Gastroesophageal sphincter (tissue), 4 donors: ENCODE results near the gene UGT3A2. TPM values are rescaled to one million over a fixed set of nuclear protein-coding genes. Genes with fewer than 3 reads are reported as not detected.

Experiments used
- ATAC-seq: fragments of 150-250 bp; one replicate; pipeline ENCODE4 v1.9.1; 2016; ENCODE audit warnings: mild to moderate bottlenecking, moderate library complexity
- H3K27ac ChIP-seq, 4 donors: fragments of 200-600 bp; sonication (generic) in 3 of 4; 1 replicate in 3 of 4; 2 replicates in 1 of 4; pipeline ENCODE4 v1.5.1; 2016 to 2019
- H3K27me3 ChIP-seq: fragments of 200-600 bp; sonication (generic); one replicate; pipeline ENCODE4 v1.5.1; 2019
- H3K36me3 ChIP-seq, 2 donors: fragments of 200-600 bp; sonication (generic); one replicate each; pipeline ENCODE4 v1.5.1; 2019; ENCODE audit warnings: control low read depth in 1 of 2
- H3K4me1 ChIP-seq, 3 donors: fragments of 200-600 bp; sonication (generic); 1 replicate in 2 of 3; 2 replicates in 1 of 3; pipeline ENCODE4 v1.5.1; 2016 to 2019; ENCODE audit warnings: control low read depth in 2 of 3
- H3K4me3 ChIP-seq, 2 donors: fragments of 200-600 bp; sonication (generic); one replicate each; pipeline ENCODE4 v1.5.1; 2019; ENCODE audit warnings: mild to moderate bottlenecking in 1 of 2, moderate library complexity in 1 of 2
- H3K9me3 ChIP-seq, 3 donors: fragments of 200-600 bp; sonication (generic); one replicate each; pipeline ENCODE4 v1.5.1; 2017 to 2019; ENCODE audit warnings: control low read depth in 2 of 3
- EP300 ChIP-seq: sonication (generic); formaldehyde crosslinking; IDR thresholded peaks from one replicate; pipeline ENCODE4 v1.6.1; 2017; ENCODE audit warnings: antibody characterized with exemption, mild to moderate bottlenecking
- POLR2A ChIP-seq, 2 donors: fragments of 450-650 bp; IDR thresholded peaks; one replicate each; pipeline ENCODE4 v1.6.1; 2017; ENCODE audit warnings: antibody characterized with exemption in 2 of 2, mild to moderate bottlenecking in 2 of 2, moderate library complexity in 1 of 2
- POLR2AphosphoS5 ChIP-seq: sonication (generic); formaldehyde crosslinking; IDR thresholded peaks from one replicate; pipeline ENCODE4 v1.6.1; 2017; ENCODE audit warnings: antibody characterized with exemption
- WGBS, 2 donors: methylation state at CpG; one replicate each; pipeline ENCODE4 v1.1.5; 2018; ENCODE audit warnings: low coverage in 1 of 2; 5-methylcytosine and 5-hydroxymethylcytosine counted together
- total RNA-seq, 4 donors: library from RNA; depleted of rRNA; stranded (reverse); fragments of >200 nt; gene quantifications; one replicate each; pipeline ENCODE4 v1.1.0, GENCODE V29; 2016
- TF ChIP-seq, protein P1 (sequence below), 4 experiments: fragments of 200-600 bp in 2 of 4; fragments of 450-650 bp in 2 of 4; sonication (generic) in 1 of 4; IDR thresholded peaks; one replicate each; pipeline ENCODE4 v1.5.1; 2017 to 2019; ENCODE audit warnings: antibody characterized with exemption in 4 of 4, mild to moderate bottlenecking in 2 of 4, moderate library complexity in 2 of 4

Gene UGT3A2
- total RNA-seq, 4 donors from 2014 or later, result not detected

DNA sequence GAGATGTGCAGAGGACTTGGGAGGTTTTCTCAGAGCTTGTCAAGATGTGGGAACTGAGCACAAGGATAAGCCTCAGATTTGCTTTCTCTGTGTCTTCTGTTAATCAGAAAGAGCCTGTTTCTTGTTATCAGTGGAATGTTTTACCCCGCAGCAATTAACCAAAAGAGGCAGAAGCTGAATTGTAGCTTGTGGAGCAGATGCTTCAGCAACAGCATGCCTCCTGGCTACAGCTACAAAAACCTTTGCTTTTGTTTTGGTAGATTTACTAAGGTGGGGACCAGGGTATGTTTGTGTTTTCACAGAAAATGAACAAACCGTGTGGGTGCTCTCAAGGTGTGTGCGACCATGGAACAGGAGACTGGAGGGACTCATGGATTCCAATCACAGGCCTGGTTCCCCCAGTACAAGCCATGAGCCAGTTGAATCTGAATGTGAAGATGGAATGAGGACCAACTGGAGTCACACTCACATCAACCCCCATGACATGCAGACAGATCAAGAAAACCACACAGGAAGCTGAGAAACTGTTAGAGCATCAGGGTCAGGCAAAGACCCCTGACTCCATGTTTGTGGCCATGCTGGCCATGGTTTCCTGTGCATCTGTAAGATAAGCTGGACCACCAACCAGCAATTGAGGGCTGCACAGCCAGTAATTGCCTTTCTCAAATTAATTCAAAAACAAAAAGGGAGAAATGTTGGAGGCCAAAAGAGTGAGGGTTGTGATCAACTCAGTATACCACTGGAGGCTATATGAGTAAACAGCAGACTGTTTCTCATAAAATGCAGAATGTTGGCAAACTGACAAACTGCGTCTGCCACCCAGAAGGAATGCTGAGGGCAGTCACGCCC, 6.9 kb downstream of the UGT3A2 start:
- H3K27me3 ChIP-seq, result peaks cover 3% of the 10 kb centered on the region
- ATAC-seq, result no peak
- H3K36me3 ChIP-seq, result no peaks in the 10 kb centered on the region
- TF ChIP-seq, protein P1, sequence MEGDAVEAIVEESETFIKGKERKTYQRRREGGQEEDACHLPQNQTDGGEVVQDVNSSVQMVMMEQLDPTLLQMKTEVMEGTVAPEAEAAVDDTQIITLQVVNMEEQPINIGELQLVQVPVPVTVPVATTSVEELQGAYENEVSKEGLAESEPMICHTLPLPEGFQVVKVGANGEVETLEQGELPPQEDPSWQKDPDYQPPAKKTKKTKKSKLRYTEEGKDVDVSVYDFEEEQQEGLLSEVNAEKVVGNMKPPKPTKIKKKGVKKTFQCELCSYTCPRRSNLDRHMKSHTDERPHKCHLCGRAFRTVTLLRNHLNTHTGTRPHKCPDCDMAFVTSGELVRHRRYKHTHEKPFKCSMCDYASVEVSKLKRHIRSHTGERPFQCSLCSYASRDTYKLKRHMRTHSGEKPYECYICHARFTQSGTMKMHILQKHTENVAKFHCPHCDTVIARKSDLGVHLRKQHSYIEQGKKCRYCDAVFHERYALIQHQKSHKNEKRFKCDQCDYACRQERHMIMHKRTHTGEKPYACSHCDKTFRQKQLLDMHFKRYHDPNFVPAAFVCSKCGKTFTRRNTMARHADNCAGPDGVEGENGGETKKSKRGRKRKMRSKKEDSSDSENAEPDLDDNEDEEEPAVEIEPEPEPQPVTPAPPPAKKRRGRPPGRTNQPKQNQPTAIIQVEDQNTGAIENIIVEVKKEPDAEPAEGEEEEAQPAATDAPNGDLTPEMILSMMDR (IDR thresholded peaks at IDR 0.05), result no peak
- TF ChIP-seq POLR2A (IDR thresholded peaks at IDR 0.05) (no peak), POLR2AphosphoS5 (no peak), EP300 (no peak)
- no peaks in the 10 kb centered on the region for H3K9me3 ChIP-seq
- peaks cover 0 to 8% (median 0%) of the 10 kb centered on the region in 3 donors for H3K4me1 ChIP-seq
- H3K4me3 ChIP-seq, result no peak overlapping the region
- 62 to 72% methylated on average over 2 to 4 of the region's 5 CpGs for WGBS, 2 donors
- H3K27ac ChIP-seq, result no peak overlapping the region

DNA sequence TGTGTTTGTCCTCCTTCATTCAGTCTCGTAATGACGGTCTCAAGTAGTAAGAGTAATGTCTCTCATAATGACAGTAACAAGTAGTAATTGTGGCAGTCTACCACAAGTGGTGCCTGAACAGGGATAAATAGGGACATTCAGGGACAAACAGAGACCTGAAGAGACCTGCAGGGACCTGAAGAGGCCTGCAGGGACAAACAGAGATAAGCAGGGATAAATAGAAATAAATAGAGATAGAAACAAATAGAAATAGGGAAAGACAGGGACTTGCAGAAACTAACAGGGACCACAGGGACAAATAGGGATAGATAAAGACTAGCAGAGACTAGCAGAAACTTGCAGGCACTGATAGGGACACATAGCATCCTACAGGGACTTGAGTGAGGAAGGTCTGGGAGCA, 7.9 kb downstream of the UGT3A2 start:
- Histone ChIP-seq H3K36me3 (no peaks in the 10 kb centered on the region), H3K4me3 (no peak overlapping the region), H3K27me3 (no peaks in the 10 kb centered on the region), H3K27ac (no peak overlapping the region), H3K9me3 (no peaks in the 10 kb centered on the region), H3K4me1 (peaks cover 0 to 8% (median 0%) of the 10 kb centered on the region in 3 donors)
- TF ChIP-seq POLR2AphosphoS5, result no peak
- TF ChIP-seq, protein P1 (IDR thresholded peaks at IDR 0.05), result no peak
- TF ChIP-seq EP300, result no peak
- no peak for TF ChIP-seq POLR2A (IDR thresholded peaks at IDR 0.05)
- WGBS, 2 donors, result 90 to 100% methylated on average over 1 to 2 of the region's 2 CpGs
- no peak for ATAC-seq

DNA sequence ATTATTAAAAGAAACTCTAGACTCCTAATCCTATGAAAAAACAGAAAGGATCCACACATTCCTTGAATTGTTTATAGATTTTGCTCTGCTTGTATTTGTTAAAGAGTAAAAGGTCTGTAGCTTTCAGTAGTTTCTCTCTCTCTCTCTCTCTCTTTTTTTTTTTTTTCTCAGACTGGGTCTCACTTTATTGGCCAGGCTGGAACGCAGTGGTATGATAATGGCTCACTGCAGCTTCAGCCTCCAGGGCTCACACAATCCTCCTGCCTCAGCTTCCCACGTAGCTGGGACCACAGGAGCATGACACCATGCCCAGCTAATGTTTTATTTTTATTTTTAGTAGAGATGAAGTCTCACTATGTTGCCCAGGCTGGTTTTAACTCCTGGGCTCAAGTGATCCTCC, 9.3 kb downstream of the UGT3A2 start:
- Histone ChIP-seq H3K36me3 (no peaks in the 10 kb centered on the region), H3K27me3 (no peaks in the 10 kb centered on the region), H3K4me3 (no peak overlapping the region), H3K27ac (no peak overlapping the region), H3K9me3 (no peaks in the 10 kb centered on the region), H3K4me1 (peaks cover 0 to 8% (median 0%) of the 10 kb centered on the region in 3 donors)
- 45 to 62% methylated on average over 2 of the region's 2 CpGs for WGBS, 2 donors
- no peak for TF ChIP-seq POLR2AphosphoS5
- TF ChIP-seq, protein P1 (IDR thresholded peaks at IDR 0.05), result no peak
- no peak for TF ChIP-seq POLR2A (IDR thresholded peaks at IDR 0.05)
- no peak for TF ChIP-seq EP300
- ATAC-seq, result no peak

DNA sequence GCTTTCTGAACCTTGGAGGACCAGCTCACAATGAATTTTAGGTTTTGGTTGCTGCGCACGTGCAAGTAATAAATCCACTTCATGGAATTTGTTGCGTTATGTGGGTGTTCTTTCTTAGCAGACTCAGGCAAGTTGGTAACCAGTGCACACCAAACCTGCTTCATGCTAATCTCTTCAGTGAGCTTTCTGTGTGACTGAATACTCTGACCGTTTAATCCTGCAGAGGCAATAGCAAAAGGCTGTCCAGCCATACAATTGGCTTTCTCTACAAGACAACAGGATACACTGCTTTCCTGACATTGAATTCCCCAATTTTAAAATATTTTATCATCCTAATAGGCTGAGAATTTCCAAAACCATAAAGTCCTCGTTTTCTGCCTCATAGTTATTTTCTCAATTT, 10.3 kb downstream of the UGT3A2 start:
- ATAC-seq, result no peak
- H3K36me3 ChIP-seq, result no peaks in the 10 kb centered on the region
- H3K9me3 ChIP-seq, result no peaks in the 10 kb centered on the region
- H3K27ac ChIP-seq, result no peak overlapping the region
- peaks cover 0 to 8% (median 0%) of the 10 kb centered on the region in 3 donors for H3K4me1 ChIP-seq
- no peak overlapping the region for H3K4me3 ChIP-seq
- no peaks in the 10 kb centered on the region for H3K27me3 ChIP-seq
- TF ChIP-seq POLR2AphosphoS5, result no peak
- TF ChIP-seq EP300, result no peak
- TF ChIP-seq, protein P1 (IDR thresholded peaks at IDR 0.05), result no peak
- no peak for TF ChIP-seq POLR2A (IDR thresholded peaks at IDR 0.05)
- WGBS, 2 donors, result 57 to 74% methylated on average over 4 of the region's 5 CpGs

DNA sequence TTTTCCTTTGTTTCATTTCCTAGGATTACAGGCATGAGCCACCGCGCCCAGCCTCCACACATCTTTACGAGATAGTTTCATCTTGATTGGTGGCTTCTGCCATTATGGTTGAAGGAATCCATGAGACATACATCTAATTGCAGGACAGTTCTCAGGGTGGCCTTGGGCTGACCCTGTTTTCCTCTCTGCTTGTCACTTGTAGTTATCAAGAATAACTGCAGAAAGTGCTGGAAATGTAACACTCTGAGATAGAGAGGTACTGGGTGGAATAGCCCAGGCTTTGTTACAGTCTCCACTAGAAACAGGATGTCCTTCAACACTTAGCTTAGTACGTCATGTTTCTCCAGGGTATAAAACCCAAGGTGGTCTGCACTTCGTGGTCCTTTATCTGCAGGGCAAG, 10.7 kb downstream of the UGT3A2 start:
- ATAC-seq, result no peak
- no peaks in the 10 kb centered on the region for H3K36me3 ChIP-seq
- H3K27ac ChIP-seq, result no peak overlapping the region
- no peaks in the 10 kb centered on the region for H3K27me3 ChIP-seq
- no peak overlapping the region for H3K4me3 ChIP-seq
- peaks cover 0 to 8% (median 0%) of the 10 kb centered on the region in 3 donors for H3K4me1 ChIP-seq
- WGBS, 2 donors, result 65% methylated on average over 5 of the region's 5 CpGs; no CpG with 5 or more reads in 1 of the 2 donors
- no peak for TF ChIP-seq POLR2A (IDR thresholded peaks at IDR 0.05)
- TF ChIP-seq POLR2AphosphoS5, result no peak
- TF ChIP-seq, protein P1 (IDR thresholded peaks at IDR 0.05), result no peak
- TF ChIP-seq EP300, result no peak
- no peaks in the 10 kb centered on the region for H3K9me3 ChIP-seq
